PC-9 (cell line): ENCODE results near the gene CALU. TPM values are rescaled to one million over a fixed set of nuclear protein-coding genes. Genes with fewer than 3 reads are reported as not detected.

ENCODE experiments used
- BruUV-seq: library from RNA; stranded (reverse); fragments of 400-500 nt; replicated peaks from 2 replicates; lab custom pipeline; 2021; lab: Mats Ljungman, UMichigan
- CTCF ChIA-PET: fragments of 300-600 bp; sonication (Branson Sonifier 250); formaldehyde crosslinking; loops from one replicate; lab custom pipeline; 2022; ENCODE audit warnings: antibody characterized with exemption; lab: Charles Lee
- POLR2A ChIA-PET: fragments of 300-600 bp; sonication (Branson Sonifier 250); formaldehyde crosslinking; loops from one replicate; lab custom pipeline; 2022; ENCODE audit warnings: antibody characterized with exemption; ENCODE audit not compliant: unreplicated experiment; lab: Charles Lee
- DNase-seq, 2 experiments: peaks; one replicate each; pipeline versions ENCODE4 v3.0.0 to v3.0.0-alpha.2; 2015 to 2022; ENCODE audit warnings: mixed read lengths in 1 of 2
- H2AFZ ChIP-seq: fragments of 200-600 bp; sonication (generic); 2 replicates; pipeline ENCODE4 v1.8.1; 2017; ENCODE audit warnings: antibody characterized with exemption
- H3F3A ChIP-seq: fragments of 200-600 bp; sonication (generic); 2 replicates; pipeline ENCODE4 v1.8.1; 2017; ENCODE audit warnings: antibody characterized with exemption, mild to moderate bottlenecking, low read depth; ENCODE audit not compliant: insufficient read depth
- H3K27ac ChIP-seq: fragments of 200-600 bp; sonication (generic); 2 replicates; pipeline ENCODE4 v1.6.1; 2016; ENCODE audit warnings: mixed run types
- H3K27me3 ChIP-seq: fragments of 200-600 bp; sonication (generic); 2 replicates; pipeline ENCODE4 v1.6.1; 2016; ENCODE audit warnings: low read depth, mixed run types; ENCODE audit not compliant: insufficient read depth
- H3K36me3 ChIP-seq: fragments of 200-600 bp; sonication (generic); 2 replicates; pipeline ENCODE4 v1.6.1; 2016; ENCODE audit warnings: low read depth, mixed run types
- H3K4me1 ChIP-seq: fragments of 200-600 bp; sonication (generic); replicated peaks from 2 replicates; pipeline ENCODE4 v1.6.1; 2016; ENCODE audit warnings: mixed run types; ENCODE audit not compliant: insufficient read depth
- H3K4me2 ChIP-seq: fragments of 200-600 bp; sonication (generic); 2 replicates; pipeline ENCODE4 v1.6.1; 2017; ENCODE audit warnings: mixed run types
- H3K4me3 ChIP-seq: fragments of 200-600 bp; sonication (generic); 2 replicates; pipeline ENCODE4 v1.6.1; 2016; ENCODE audit warnings: mixed run types
- H3K79me2 ChIP-seq: fragments of 200-600 bp; sonication (generic); 2 replicates; pipeline ENCODE4 v1.6.1; 2017; ENCODE audit warnings: low read depth, mixed run types
- H3K9me2 ChIP-seq: fragments of 200-600 bp; sonication (generic); 2 replicates; pipeline ENCODE4 v1.8.1; 2017; ENCODE audit warnings: mild to moderate bottlenecking; ENCODE audit not compliant: insufficient read depth
- H3K9me3 ChIP-seq: fragments of 200-600 bp; sonication (generic); 2 replicates; pipeline ENCODE4 v1.8.1; 2016; ENCODE audit warnings: low read depth; ENCODE audit not compliant: insufficient read depth
- H4K20me1 ChIP-seq: fragments of 200-600 bp; sonication (generic); 2 replicates; pipeline ENCODE4 v1.8.1; 2017; ENCODE audit not compliant: insufficient read depth
- CTCF ChIP-seq: fragments of 200-600 bp; sonication (generic); conservative IDR thresholded peaks from 2 replicates; pipeline ENCODE4 v1.6.1; 2017; ENCODE audit warnings: mixed run types, antibody characterized with exemption, mild to moderate bottlenecking, moderate library complexity
- EZH2 ChIP-seq: fragments of 200-600 bp; sonication (generic); IDR thresholded peaks from 2 replicates; pipeline ENCODE4 v1.8.0; 2017; ENCODE audit warnings: antibody characterized with exemption, low read depth
- intact Hi-C: fragments of 100-400 bp; cut with micrococcal nuclease; formaldehyde crosslinking; loops from one replicate; pipeline ENCODE4 v1.10.0; 2022; ENCODE audit not compliant: unreplicated experiment
- total RNA-seq: library from RNA; stranded (reverse); gene quantifications from 2 replicates; pipeline ENCODE4 v1.2.3, GENCODE V29; 2021

Gene CALU
- total RNA-seq, 1 experiment from 2014 or later: 152 TPM

GRCh38 chr7:128699196-128699712 is 39.9 kb upstream of the CALU start:
- Histone ChIP-seq H3K9me2 (no peaks in the 10 kb centered on the region), H4K20me1 (no peaks in the 10 kb centered on the region), H3K4me2 (no peak overlapping the region), H2AFZ (no peak overlapping the region), H3K4me3 (no peak overlapping the region), H3K9me3 (peaks cover 9% of the 10 kb centered on the region), H3K4me1 (peaks cover 10% of the 10 kb centered on the region), H3K79me2 (no peaks in the 10 kb centered on the region), H3F3A (no peaks in the 10 kb centered on the region; the same call in 1 of the 2 replicates), H3K36me3 (no peaks in the 10 kb centered on the region), H3K27ac (no peak overlapping the region), H3K27me3 (no peaks in the 10 kb centered on the region)
- ChIA-PET POLR2A (interaction anchor here (0.6 kb wide), 1 partner anchor 42 kb away, joined by 5 read pairs; no protein-coding TSS in a partner anchor), CTCF (interaction anchor here (0.6 kb wide), 1 partner anchor 9 kb away, joined by 3 read pairs; no protein-coding TSS in a partner anchor)
- TF ChIP-seq EZH2 (no peak), CTCF (no peak)
- no TSS peak for BruUV-seq
- intact Hi-C loops: loop anchor here (5.0 kb wide), 1 partner anchor 37 kb away; no protein-coding TSS in a partner anchor
- DNase-seq: no peak

GRCh38 chr7:128699895-128700294 is 39.3 kb upstream of the CALU start:
- intact Hi-C loops: loop anchor here (5.0 kb wide), 1 partner anchor 38 kb away; no protein-coding TSS in a partner anchor
- Histone ChIP-seq H3K79me2 (no peaks in the 10 kb centered on the region), H4K20me1 (no peaks in the 10 kb centered on the region), H3F3A (no peaks in the 10 kb centered on the region; the same call in 1 of the 2 replicates), H3K27me3 (no peaks in the 10 kb centered on the region), H3K27ac (no peak overlapping the region), H2AFZ (no peak overlapping the region), H3K9me3 (peaks cover 9% of the 10 kb centered on the region), H3K4me3 (no peak overlapping the region), H3K4me1 (peaks cover 10% of the 10 kb centered on the region), H3K4me2 (no peak overlapping the region), H3K36me3 (no peaks in the 10 kb centered on the region), H3K9me2 (no peaks in the 10 kb centered on the region)
- TF ChIP-seq EZH2 (no peak), CTCF (no peak)
- ChIA-PET POLR2A (interaction anchor here (0.6 kb wide), 1 partner anchor 41 kb away, joined by 5 read pairs; no protein-coding TSS in a partner anchor), CTCF (interaction anchor here (0.6 kb wide), 1 partner anchor 8 kb away, joined by 3 read pairs; no protein-coding TSS in a partner anchor)
- no peak for DNase-seq
- BruUV-seq: no TSS peak

- peak; percentile 33 to 66 for DNase-seq
- Histone ChIP-seq H3K4me3 (no peak overlapping the region), H3K4me1 (peaks cover 10% of the 10 kb centered on the region), H3F3A (no peaks in the 10 kb centered on the region; the same call in 1 of the 2 replicates), H3K9me3 (peaks cover 9% of the 10 kb centered on the region), H3K4me2 (peak overlapping the region; percentile 17), H3K79me2 (no peaks in the 10 kb centered on the region), H3K36me3 (no peaks in the 10 kb centered on the region), H3K27ac (peak overlapping the region; percentile 67), H2AFZ (no peak overlapping the region), H3K27me3 (no peaks in the 10 kb centered on the region), H3K9me2 (no peaks in the 10 kb centered on the region), H4K20me1 (no peaks in the 10 kb centered on the region)
- TF ChIP-seq CTCF: no peak
- TF ChIP-seq EZH2: no peak
- intact Hi-C loops: no loop called here
- ChIA-PET CTCF (no interaction called here), POLR2A (interaction anchor here (0.6 kb wide), 1 partner anchor 19 kb away, joined by 6 read pairs; no protein-coding TSS in a partner anchor)
- BruUV-seq: no TSS peak
These were observed 37.9 kb upstream of the CALU start for GRCh38 chr7:128701062-128701785.
